ENCODE data around the gene FHIT.

FHIT gene

DNA sequence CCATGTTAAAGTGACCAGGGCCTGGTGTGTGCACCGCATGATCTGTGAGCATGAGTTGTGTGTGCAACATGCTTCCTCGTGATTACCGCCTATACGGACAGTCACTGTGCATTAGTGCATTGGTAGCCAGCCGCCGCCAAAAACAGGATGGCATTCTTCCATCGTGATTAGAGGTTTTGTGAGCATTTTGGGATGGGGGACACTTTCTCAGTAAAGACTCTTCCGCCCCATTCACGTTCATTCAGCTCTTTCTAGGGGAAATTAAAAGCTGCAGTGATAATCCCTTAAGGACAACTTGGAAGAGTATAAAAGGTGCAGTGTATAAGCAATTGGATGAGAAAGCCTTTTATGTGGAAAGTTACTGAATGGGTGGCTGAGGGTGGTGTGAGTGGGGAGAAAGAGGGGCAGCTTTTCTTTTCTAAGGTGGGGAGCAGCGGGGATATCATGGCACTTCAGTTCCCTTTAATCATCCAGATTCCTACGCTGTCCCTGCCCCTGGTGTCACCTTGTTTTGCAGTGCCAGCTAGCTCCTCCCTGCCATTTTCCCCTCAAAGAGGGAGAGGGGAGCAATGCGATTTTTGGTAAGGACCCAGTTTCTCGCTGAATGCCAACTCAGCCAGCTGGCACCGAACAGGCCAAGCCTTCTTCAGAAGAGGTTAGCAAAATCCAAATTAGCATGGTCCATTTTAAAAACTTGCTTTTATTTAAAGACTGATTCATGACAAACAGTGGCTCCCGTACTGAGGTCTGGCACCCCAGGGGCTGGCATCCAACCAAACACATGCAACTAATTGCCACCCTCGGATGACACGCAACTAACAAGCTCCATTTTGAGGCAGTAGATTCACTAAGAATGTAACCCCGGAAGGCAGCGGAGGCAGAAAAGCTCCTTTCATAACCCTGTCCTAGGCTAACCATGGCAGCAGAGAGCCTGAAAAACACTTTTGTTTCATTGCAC, 447.8 kb downstream of the FHIT start:
- no peak for DNase-seq

DNA sequence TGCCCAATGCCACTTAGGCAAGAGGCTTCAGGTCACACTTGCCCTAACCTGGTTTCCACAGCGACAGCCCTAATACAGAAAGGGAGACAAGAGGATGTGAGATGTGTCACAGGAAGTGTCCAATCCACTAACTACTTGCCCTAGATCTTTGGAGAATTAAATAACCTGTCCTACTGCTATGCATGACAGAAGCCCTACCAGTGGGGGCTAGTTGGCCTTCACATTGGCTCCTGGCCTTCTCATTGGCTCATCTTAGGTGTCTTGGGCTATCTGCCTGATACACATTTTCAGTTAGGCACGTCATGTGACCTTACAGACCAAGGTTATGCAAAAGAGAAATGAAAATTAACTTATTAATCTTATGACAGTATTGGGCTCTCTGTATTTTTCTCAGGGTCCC, 449.9 kb downstream of the FHIT start:
- no peak for DNase-seq

DNA sequence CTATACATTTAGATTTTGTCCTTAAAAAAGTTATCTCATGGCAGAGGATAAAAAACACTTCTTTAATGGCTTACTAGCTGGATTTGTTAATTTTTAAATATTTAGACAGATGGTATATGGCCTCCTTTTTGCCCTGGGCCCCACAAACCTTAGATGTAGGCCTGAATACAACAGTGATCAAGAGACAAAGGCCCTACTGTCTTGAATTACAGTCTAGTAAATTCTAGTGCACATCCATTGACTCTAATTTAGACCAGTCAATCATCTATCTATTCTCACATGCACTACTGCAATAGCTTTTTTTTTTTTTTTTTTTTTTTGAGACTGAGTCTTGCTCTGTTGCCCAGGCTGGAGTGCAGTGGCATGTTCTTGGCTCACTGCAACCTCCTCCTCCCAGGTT, 452.8 kb downstream of the FHIT start:
- no peak for DNase-seq

DNA sequence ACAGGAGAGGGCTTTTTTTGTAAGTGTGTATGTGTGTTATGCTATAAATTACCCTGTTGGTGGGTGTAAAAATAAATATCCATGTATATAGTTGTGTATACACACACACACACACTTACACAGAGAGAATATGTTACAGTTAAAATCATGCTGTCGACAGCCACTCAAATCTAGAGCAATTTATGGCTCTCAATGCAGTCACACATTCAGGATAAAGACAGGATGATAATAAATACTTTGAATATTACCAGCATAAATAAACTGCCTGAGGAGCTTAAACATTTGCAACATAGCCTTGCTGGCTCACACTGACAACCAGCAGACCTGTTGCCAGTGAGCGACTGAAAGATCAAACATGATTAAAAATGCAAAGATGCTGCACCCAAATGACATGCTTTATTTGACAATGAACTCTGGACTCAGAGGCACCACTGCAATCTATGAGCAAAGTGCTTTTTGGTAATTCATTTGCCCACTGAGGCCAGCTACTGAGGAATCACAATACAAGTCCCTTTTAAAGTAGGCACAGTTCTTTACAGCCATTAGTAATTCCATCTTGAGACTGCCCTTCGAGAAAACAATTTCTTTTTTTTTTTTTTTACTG, 458.9 kb downstream of the FHIT start:
- no peak for DNase-seq

DNA sequence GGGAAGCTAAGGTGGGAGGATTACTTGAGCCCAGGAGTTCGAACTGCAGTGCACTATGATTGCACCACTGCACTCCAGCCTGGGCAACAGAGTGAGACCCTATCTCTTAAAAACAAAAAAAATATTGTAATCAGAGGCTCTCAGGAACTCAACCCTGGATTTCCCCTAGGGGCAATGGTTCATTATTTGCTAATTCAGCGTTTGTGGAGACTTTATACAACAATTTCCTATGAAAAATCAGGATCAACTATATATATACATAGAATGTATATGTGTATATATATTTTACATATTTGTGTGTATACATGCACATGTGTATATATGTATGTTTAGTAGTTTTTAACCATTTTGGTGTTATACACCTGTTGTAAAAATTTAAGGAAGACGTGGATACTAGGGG, 463.1 kb downstream of the FHIT start:
- DNase-seq = no peak

DNA sequence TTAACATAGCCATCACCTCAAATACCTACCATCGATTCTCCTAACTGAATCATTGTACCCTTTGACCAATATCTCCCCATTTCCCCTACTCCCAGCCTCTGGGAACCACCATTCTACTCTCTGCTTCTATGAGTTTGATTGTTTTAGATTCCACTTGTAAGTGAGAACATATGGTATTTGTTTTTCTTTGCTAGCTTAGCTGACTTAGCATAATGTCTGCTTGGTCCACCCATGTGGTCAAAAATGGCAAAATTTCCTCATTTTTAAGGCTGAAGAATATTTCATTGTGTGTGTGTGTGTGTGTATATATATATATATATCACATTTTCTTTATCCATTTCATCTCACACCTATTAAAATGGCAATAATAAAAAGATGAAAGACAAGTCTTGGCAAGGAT, 469.3 kb downstream of the FHIT start:
- no peak for DNase-seq

DNA sequence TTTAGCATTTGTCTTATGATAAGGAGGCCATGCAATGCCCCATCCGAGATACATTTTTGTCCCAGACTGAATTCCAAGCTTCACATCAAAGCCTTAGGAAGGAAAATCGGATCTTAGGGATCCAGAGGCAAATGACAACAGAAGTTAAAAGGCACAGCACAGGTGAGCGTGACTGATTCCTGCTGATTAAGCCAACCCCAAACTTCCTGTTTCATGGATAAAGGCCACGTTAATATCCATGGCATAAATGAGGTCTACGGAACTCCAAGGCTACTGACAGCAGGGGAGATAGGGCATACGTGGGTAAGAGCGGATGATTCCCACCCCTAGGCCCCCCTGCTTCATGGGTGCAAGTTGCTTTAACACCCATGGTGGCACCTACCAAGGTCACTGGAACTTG, 471.6 kb downstream of the FHIT start:
- DNase-seq = no peak

DNA sequence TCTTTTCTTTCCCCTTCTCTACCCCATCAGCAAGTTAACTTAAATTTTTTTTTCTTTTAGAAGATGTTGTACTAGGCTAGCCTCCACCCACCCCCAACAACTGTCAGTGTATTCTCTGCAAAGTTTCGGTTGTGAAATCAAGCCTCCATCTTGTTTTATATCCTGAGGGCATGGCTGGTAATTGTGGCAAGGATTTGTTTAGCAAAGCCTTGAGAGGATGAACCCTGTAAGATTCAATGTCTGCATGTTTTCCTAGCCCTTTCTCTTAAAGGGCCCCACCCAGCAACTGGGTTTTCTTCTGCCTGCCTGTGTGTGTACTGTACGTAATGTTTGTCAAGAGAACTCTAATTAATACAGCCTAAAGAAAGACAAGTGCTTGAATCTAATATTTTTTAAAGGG, 475.3 kb downstream of the FHIT start:
- DNase-seq = no peak

DNA sequence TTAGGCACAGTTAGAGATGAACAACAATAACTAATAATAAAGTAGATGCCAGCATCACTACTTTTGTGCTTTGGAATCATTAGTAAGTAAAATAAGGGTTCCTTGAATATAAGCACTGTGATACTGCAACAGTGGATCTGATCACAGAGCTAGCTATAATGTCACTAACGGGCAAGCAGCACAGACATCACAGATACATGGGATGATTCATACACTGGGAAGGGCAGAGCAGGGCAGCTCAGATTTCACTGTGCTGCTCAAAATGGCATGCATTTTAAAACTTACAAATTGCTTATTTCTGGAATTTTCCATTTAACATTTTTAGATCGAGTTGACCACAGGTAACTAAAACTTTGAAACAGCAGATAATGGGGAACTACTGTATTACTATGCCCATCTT, 476.6 kb downstream of the FHIT start:
- DNase-seq = no peak

DNA sequence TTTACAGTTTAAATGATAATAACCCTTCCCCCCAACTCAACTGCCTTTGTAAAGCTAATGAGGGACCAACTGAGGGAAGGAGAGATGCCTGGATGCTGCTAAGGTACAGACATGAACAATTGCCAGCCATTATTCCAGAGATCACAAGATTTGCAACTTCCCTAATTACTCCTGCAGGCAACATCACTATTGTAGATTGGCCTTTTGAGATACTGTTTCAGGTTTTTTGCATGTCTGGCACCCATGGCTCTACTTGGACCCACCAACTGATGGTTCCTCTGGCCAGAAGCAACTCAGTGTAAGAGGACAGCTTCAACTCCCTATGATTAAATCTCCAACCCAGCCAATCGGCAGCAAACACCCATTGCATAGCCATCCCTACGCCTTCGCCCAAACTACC, 478.7 kb downstream of the FHIT start:
- no peak for DNase-seq

DNA sequence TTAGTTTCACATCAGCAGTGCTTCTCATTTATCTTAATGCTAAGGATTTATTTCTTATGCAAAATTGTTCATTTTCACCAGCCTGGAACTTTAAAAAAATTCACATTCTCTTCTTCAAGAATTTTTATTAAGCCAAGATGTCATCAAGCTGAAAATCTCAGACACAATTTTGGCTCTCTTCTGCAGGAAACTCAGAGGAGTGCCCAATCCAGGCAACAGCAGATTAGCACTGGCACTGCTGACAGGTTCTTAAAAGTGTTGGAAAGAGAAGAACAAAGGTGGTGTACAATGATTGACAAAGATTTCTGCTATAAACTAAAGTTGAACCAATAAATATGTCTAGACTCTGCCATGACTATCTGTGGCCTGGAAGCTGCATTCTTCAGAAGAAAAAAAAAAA, 479.5 kb downstream of the FHIT start:
- DNase-seq = no peak

DNA sequence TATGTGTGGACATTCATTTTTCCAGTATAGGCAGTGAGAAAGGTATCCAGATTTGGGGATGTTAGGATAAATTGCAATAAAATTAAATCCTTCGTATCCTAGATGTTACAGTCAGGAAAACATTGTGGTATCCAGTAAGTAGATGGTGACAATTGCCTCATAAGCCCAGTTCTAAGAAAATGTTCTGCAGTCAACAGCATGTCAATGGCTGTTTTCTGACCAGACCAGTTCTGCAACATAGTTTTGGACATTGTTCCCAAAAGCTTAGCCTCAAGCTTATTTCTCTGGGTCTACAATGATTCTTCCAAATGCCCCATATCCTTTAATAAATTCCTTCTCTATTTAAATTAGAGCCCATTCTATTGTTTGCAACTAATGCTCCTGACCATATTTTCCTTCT, 480.7 kb downstream of the FHIT start:
- no peak for DNase-seq

DNA sequence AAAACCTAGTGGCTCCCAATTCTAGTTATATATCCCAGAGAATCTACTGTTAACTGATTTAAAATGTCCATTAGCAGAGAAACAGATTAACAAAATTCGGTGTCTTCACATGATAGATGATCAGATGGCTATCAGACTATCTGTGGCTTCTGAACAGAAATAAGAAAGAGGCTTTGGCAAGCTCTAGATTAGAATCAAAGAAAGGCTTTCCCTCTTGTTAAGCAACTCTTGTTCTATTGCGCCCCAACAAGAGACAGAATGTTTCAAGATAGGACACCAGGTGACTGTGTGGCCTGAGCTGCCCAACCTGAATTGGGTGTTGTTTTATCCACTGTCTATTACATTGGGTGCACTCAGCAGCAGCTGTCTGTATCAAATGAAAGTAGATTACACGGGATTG, 483.7 kb downstream of the FHIT start:
- DNase-seq = no peak

DNA sequence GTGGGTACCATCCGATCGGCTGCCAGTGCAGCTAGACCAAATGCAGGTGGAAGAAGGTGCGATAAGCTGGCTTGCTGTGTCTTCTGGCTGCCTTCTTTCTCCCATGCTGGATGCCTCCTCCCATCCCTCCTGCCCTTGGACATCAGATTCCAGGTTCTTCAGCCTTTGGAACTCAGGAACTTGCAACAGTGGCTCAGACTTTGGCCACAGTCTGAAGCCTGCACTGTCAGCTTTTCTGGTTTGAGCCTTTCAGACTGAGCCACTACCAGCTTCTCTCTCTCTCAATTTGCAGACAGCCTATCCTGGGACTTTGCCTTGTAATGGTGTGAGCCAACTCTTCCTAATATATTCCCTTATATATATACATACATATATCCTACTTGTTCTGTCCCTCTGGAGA, 485.5 kb downstream of the FHIT start:
- DNase-seq = no peak

DNA sequence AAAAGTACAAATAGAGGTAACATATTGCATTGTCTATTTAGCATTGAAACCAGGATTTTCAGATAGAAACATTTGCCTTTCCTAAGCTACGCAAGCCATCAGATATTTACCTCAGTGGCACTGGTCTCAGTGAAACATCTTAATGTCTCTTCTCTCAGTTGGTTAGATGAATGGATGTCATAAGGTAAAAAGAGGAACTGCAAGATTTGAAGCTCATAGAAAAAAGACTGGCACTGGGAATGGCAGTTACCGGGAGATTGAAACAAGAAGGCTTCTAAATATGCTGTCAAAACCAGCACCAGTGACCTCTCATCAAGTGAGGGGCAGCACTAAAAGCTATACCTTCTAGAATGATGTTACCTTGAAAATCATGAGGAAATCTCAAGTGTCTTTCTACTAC, 486.4 kb downstream of the FHIT start:
- DNase-seq = no peak

DNA sequence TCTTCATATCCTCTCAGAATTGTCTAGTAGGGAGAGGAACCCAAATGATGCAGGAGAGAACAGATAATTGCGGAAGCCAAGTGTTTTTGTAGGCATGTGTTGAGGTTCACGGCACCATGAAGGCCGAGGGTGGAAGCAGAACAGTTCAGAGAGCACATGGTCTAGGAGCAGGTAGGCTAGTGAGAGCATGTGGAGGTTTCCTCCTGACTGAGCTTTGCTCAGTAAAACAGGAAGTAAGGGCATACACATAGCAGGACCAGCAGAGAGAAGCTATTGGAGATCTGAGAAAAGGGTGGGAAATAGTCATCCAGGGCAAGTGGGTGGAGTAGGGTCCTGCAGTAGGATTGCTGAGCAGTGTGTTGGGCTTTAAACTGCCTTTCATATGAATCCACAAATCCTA, 491.1 kb downstream of the FHIT start:
- no peak for DNase-seq

DNA sequence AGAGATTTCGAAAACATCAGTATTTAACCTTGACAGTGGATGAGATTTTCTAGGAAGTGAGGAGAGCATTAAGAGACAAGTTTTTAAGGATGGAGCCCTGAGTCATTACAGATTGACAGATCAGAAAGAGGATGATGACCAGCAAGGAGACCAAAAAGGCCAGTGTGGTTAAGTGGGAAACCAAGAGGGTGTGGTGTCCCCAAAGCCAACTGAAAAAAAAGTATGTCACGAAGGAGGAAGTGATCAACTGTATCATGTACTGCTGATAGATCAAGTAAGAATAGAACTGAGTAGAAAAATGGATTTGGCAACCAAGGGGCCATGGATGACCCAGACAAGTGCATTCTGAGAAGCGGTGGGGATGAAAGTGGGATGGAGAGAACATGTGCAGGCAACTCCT, 491.8 kb downstream of the FHIT start:
- no peak for DNase-seq

DNA sequence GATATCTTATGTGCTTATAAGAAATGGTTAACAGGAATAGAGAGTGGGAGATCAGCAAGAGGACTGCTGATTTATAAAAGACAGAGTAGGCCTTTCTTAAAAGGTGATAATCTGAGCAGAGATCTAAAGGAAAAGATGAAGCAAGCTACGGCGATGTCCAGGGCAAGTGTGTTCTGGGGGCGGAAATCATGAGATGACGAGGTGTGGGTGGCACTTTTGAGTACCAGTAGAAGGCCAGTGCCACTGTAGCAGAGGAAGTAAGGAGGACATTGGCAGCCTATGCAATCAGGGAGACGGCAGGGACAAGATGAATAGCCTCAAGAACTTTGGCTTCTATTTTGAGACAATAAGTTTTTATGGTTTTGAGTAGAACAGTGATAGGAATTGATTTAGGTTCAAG, 492.4 kb downstream of the FHIT start:
- DNase-seq = no peak

DNA sequence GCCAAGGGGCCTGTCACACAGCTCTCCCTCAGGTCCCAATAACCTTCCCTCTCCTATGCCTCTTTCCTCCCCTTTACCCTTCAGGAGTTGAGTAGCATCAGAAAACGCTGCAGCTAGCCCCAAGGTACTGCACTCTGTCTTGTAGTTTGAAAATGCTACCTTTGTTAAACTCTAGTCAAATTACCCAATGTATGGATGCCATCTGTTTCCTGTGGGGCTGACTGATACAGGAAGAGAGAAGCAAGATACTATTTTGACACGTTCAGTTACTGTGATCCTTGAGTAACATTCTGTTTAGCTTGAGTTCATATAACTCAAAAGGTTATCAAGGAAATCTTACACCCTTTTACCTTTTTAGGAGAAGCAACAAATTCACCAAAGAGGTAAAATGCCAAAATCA, 493.1 kb downstream of the FHIT start:
- no peak for DNase-seq

DNA sequence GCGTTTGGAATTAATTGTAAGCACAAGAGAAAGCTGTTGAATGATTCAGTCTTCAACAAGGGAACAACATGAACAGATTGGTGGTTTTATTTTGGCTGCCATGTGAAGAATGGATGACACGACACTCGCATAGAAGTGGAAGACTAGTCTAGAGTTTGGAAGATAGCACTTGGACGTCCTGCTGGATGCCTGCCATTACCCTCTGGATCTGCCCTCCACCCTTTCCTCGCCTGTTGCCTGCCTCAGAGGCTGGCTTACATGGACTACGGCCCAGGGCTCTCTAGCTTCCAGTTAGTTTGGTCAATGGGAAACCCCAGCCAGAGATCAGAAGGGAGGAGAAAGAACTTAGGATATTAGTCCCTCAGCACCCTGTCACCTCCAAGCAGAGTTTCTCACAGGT, 493.5 kb downstream of the FHIT start:
- no peak for DNase-seq

DNA sequence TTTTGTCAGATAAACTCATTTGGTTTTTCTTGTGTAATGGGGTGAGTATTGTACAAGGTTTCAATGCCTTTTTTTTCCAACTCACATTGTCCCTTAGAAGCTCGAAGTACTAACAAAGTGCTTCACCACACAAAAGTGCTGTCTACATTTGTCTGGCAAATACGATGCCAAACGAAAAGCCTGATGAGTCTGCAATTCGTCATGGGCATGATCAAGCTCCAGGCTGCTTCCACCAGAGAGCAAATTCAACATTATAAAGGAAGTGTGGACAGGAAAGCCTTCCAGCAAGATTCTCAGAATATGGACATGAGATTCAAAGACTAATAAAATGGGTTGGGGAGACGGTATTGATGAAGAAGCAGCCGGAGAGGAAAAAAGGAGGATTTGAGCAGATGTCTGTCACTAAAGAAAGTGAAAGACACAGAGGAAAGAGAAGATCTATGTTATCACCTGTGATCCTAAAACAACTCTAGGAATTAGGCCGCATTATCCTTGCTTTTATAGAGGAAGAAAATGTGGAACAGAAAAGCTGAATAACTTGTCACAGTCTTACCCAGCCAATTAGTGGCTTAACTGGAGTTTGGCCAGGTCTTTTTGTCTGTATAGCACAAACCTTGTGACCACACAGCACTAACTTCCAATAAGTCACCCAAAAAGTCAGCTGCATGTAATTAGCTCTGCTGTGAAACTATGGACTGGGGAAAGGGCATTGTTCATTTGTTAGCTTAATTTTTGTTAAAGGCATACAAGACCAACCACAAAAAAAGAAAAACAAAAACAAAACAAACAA, 494.8 kb downstream of the FHIT start:
- no peak for DNase-seq

DNA sequence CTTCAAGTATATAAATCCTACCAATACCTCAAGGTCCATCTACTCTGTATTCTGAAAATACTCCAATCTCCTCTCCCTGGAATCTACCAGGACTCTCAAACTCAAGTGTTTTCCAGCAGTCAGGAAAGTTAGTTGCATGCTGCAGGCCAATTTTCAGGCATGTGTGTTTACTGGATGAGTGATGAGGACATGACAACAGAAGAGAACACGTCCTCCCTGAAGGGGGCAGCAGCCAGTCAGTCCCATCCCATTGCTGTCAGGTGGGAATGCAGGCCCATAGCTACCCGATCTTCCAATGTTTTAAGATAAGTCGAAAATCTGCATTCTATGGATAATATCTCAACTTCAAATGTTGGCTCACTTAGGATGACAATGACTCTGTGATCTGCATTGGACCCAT, 496.2 kb downstream of the FHIT start:
- DNase-seq = no peak

DNA sequence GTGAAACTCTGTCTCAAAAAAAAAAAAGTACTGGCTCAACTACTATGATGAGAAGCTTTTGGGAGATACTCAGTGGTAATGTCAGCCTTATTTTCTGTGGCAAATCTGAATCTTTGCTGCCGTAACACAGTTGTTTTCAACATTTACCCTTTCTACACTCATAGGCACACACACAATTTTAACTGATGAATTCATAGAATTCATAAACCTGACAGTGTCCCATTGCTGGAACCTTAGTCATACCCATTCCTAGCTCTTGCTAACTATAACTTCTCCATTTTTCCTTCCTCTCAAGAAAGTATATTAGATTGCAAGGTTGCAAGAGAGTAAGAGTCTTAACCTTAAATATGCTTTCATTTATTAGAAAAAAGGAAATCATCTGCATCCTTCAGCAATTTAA, 496.6 kb downstream of the FHIT start:
- DNase-seq = no peak

DNA sequence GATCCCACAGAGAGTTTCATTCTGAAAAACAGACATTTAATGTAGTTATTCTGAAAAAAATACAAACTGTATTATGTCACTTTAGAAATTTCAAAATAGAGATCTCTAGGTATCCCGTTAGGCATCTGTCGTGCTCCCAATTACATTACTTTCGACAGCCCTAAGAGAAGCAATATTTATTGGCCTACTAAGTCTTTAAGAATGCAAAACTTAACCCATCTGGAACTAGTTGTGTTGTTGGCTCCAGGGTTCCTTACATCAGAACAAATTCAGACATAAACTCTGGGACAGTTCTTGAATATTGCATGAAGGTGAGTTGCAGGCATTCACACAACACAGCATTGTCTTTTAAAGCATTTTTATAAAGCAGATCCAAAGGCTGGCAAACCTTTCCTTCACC, 498.4 kb downstream of the FHIT start:
- no peak for DNase-seq

Measured in NCI-H1048 (cell line).